NCI-H2081 treated with DMSO at 0.1 percent for 48 hours (cell line): ENCODE results near the gene PAF1.
"Not testable (repeated sequence)": the region's sequence is repeated elsewhere in the genome, so short reads cannot be mapped to it uniquely, and the experiment has no call there.

Source experiments
- DNase-seq: peaks from one replicate; lab custom pipeline; 2025; lab: John Stamatoyannopoulos, UW

The PAF1 gene

GRCh38 chr19:39352381-39353255, 38.3 kb downstream of the PAF1 start:
- no peak for DNase-seq

GRCh38 chr19:39351537-39352064, 39.3 kb downstream of the PAF1 start:
- DNase-seq, result no peak

- no peak for DNase-seq
These were observed 40.8 kb downstream of the PAF1 start for GRCh38 chr19:39350156-39350555.

GRCh38 chr19:39349326-39349725, 41.6 kb downstream of the PAF1 start:
- DNase-seq, result no peak

GRCh38 chr19:39347332-39348164, 43.4 kb downstream of the PAF1 start:
- DNase-seq, result no peak

GRCh38 chr19:39345956-39346355, 45.0 kb downstream of the PAF1 start:
- DNase-seq, result no peak

- DNase-seq, result no peak
These were observed 48.1 kb downstream of the PAF1 start for GRCh38 chr19:39342647-39343305.

- DNase-seq, result peak; percentile 68
These were observed 48.9 kb downstream of the PAF1 start, which contains the start of gene SAMD4B for GRCh38 chr19:39341719-39342604. Gene SAMD4B (plus strand): TSS chr19:39342421. CDS start chr19:39356894, 14,473 bp downstream.

GRCh38 chr19:39341129-39341718, 49.7 kb downstream of the PAF1 start:
- no peak for DNase-seq

- DNase-seq, result not testable (repeated sequence)
These were observed 50.8 kb downstream of the PAF1 start for GRCh38 chr19:39340156-39340555.

- no peak for DNase-seq
These were observed 51.2 kb downstream of the PAF1 start for GRCh38 chr19:39339674-39340073.

GRCh38 chr19:39336483-39336882, 54.4 kb downstream of the PAF1 start:
- DNase-seq, result no peak
